HEK293 (cell line): ENCODE data around the gene DYNLRB1.

Experiments used
- BCL11A ChIP-seq: fragments of 450-650 bp; formaldehyde crosslinking; IDR thresholded peaks from 2 replicates; pipeline ENCODE4 v1.5.1; 2016; ENCODE audit warnings: low read depth, missing biosample characterization, missing genetic modification characterization
- CTCF ChIP-seq: fragments of 450-650 bp; formaldehyde crosslinking; IDR thresholded peaks from 2 replicates; pipeline ENCODE4 v1.5.1; 2016; ENCODE audit warnings: missing biosample characterization, missing genetic modification characterization
- KLF1 ChIP-seq: fragments of 450-650 bp; formaldehyde crosslinking; IDR thresholded peaks from 2 replicates; pipeline ENCODE4 v1.5.1; 2016; ENCODE audit warnings: missing biosample characterization, missing genetic modification characterization
- TCF7L2 ChIP-seq: IDR thresholded peaks from 2 replicates; pipeline ENCODE4 v1.6.1; 2011; ENCODE audit warnings: low read depth, mild to moderate bottlenecking, inconsistent platforms, low read length, moderate library complexity, borderline replicate concordance
- ZBTB8A ChIP-seq: fragments of 450-650 bp; formaldehyde crosslinking; IDR thresholded peaks from 2 replicates; pipeline ENCODE4 v1.5.1; 2016; ENCODE audit warnings: missing biosample characterization, missing genetic modification characterization
- ZEB2 ChIP-seq: fragments of 450-650 bp; formaldehyde crosslinking; IDR thresholded peaks from 2 replicates; pipeline ENCODE4 v1.5.1; 2016; ENCODE audit warnings: missing biosample characterization, missing genetic modification characterization
- ZNF133 ChIP-seq: fragments of 450-650 bp; formaldehyde crosslinking; IDR thresholded peaks from 2 replicates; pipeline ENCODE4 v1.5.1; 2016; ENCODE audit warnings: missing biosample characterization, missing genetic modification characterization
- ZNF138 ChIP-seq: fragments of 450-650 bp; formaldehyde crosslinking; IDR thresholded peaks from 2 replicates; pipeline ENCODE4 v1.5.1; 2016; ENCODE audit warnings: missing biosample characterization, missing genetic modification characterization, borderline replicate concordance
- ZNF23 ChIP-seq: fragments of 450-650 bp; formaldehyde crosslinking; IDR thresholded peaks from 2 replicates; pipeline ENCODE4 v1.5.1; 2016; ENCODE audit warnings: missing biosample characterization, missing genetic modification characterization, borderline replicate concordance
- ZNF600 ChIP-seq: fragments of 450-650 bp; formaldehyde crosslinking; IDR thresholded peaks from 2 replicates; pipeline ENCODE4 v1.5.1; 2016; ENCODE audit warnings: missing biosample characterization, missing genetic modification characterization

DNA sequence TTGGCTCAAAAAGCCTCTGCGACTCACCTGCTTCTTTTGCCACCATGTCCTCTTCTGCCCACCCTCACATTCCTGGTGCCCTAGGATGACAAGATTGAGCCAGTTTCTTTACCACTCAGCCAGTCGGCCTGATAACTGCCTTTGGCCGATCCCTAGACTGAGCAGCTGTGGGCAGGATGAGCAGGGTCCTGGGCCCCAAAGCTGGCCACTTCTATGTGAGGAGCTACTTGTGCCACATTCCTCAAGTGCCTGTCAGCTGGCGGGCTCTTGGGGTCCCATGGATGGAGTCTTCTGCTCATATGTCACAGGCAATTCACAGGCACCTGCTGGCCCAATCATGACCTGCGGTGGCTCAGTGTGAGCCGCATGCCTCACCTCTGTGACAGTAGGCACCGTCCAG lies 16.5 kb downstream of the DYNLRB1 start:
- no peak for TF ChIP-seq ZNF138 (tag by site-specific recombination)
- no peak for TF ChIP-seq BCL11A (tag by site-specific recombination)
- no peak for TF ChIP-seq ZBTB8A
- TF ChIP-seq TCF7L2 = no peak
- TF ChIP-seq ZEB2 = no peak
- TF ChIP-seq ZNF133 (tag by site-specific recombination) = no peak
- TF ChIP-seq ZNF600 = no peak
- TF ChIP-seq KLF1 (tag by site-specific recombination) = no peak
- TF ChIP-seq CTCF (tag by site-specific recombination) = no peak
- TF ChIP-seq ZNF23 (tag by site-specific recombination) = no peak
